GM21367 (cell line): ENCODE data around the gene SLC30A4.
"Not testable (repeated sequence)": the region's sequence is repeated elsewhere in the genome, so short reads cannot be mapped to it uniquely, and the experiment has no call there.

Source experiments
- ATAC-seq: cut with Tn5 transposase; IDR thresholded peaks from one replicate; pipeline ENCODE4 v1.9.1; 2021; ENCODE audit not compliant: unreplicated experiment

The SLC30A4 gene

GRCh38 chr15:45522328-45523165 lies at the start of gene SLC30A4:
SLC30A4 (minus strand) TSS chr15:45522755; CDS start chr15:45522354, 401 bp downstream.
- ATAC-seq: peak; percentile 56

GRCh38 chr15:45555934-45556608 lies 33.5 kb upstream of the SLC30A4 start:
- no peak for ATAC-seq

- ATAC-seq: no peak
Measured at GRCh38 chr15:45551676-45552075, 29.1 kb upstream of the SLC30A4 start.

- ATAC-seq: no peak
Measured at GRCh38 chr15:45550436-45550835, 27.9 kb upstream of the SLC30A4 start.

GRCh38 chr15:45549541-45550220 lies 27.1 kb upstream of the SLC30A4 start:
- ATAC-seq: no peak

GRCh38 chr15:45548753-45549520 lies 26.4 kb upstream of the SLC30A4 start:
- ATAC-seq: no peak

- ATAC-seq: no peak
Measured at GRCh38 chr15:45546789-45547188, 24.2 kb upstream of the SLC30A4 start.

- no peak for ATAC-seq
Measured at GRCh38 chr15:45544266-45545023, 21.9 kb upstream of the SLC30A4 start.

GRCh38 chr15:45543051-45543450 lies 20.5 kb upstream of the SLC30A4 start:
- ATAC-seq: no peak

- no peak for ATAC-seq
Measured at GRCh38 chr15:45540531-45540930, 18.0 kb upstream of the SLC30A4 start.

- no peak for ATAC-seq
Measured at GRCh38 chr15:45539680-45540079, 17.1 kb upstream of the SLC30A4 start.

GRCh38 chr15:45536934-45537333 lies 14.4 kb upstream of the SLC30A4 start:
- no peak for ATAC-seq

- no peak for ATAC-seq
Measured at GRCh38 chr15:45535486-45536042, 13.0 kb upstream of the SLC30A4 start.

GRCh38 chr15:45534821-45535220 lies 12.3 kb upstream of the SLC30A4 start:
- ATAC-seq: no peak

GRCh38 chr15:45532892-45533291 lies 10.3 kb upstream of the SLC30A4 start:
- not testable (repeated sequence) for ATAC-seq

- ATAC-seq: no peak
Measured at GRCh38 chr15:45529613-45530012, 7.1 kb upstream of the SLC30A4 start.

GRCh38 chr15:45527086-45527485 lies 4.5 kb upstream of the SLC30A4 start:
- no peak for ATAC-seq

GRCh38 chr15:45523166-45523460 lies 558 bp upstream of the SLC30A4 start:
- ATAC-seq: no peak

- ATAC-seq: peak; percentile 11
Measured at GRCh38 chr15:45521596-45522327, 793 bp downstream of the SLC30A4 start.
